ENCODE results near the gene RIMS1.

- TF ChIP-seq, protein P1, sequence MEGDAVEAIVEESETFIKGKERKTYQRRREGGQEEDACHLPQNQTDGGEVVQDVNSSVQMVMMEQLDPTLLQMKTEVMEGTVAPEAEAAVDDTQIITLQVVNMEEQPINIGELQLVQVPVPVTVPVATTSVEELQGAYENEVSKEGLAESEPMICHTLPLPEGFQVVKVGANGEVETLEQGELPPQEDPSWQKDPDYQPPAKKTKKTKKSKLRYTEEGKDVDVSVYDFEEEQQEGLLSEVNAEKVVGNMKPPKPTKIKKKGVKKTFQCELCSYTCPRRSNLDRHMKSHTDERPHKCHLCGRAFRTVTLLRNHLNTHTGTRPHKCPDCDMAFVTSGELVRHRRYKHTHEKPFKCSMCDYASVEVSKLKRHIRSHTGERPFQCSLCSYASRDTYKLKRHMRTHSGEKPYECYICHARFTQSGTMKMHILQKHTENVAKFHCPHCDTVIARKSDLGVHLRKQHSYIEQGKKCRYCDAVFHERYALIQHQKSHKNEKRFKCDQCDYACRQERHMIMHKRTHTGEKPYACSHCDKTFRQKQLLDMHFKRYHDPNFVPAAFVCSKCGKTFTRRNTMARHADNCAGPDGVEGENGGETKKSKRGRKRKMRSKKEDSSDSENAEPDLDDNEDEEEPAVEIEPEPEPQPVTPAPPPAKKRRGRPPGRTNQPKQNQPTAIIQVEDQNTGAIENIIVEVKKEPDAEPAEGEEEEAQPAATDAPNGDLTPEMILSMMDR (IDR thresholded peaks at IDR 0.05) = no peak
- TF ChIP-seq POLR2A (IDR thresholded peaks at IDR 0.05) = no peak
These were observed 381.1 kb downstream of the RIMS1 start for GRCh38 chr6:72267470-72267869.
